ENCODE results near the gene C9orf72.
A peak's percentile ranks its signal among the peaks of the same experiment; 100 is the strongest.

Gene C9orf72

DNA sequence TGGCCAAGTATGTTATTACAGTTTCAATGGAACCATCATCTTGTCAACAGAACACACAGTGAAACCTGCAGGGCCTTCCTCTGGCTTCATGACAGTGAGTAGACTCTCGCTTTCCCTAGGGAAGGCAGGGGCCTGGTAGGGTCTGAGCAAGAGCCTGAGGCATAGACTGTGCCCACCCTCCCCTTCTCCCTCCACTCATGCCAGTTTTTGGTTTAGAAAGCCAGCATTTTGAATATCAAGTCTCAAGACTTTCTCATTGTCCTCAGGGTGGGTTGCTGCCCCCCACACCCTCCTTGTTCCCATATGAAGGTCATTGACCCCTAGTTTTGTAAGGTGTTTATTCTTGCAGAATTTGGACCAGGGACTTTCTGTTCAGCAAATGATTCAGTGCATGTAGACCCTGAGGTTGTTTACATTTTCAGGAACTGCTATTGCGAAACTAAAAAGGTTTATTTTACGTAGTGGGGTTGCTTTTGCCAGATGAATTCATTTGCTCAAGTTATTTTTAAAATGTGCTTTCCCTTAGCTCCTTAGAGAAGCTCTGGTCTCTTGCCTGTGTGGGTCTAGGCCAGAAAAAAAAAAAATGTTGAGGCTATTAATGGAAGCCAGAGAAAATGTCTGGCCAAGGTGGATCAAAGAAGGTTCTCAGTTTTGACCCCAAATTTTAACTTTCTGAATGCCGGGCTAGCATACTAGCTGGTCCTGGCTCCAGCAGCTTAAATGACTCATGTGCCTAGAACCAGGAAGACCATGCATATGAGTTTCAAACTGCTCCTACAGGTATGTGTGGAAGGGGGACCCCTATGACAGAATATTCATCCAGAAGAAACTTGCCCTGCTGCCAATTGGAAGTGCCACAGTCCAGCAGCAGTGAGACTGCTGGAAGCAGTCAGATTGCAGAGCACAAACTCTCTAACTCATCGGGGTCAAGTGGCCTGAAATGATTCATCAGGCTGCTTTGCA is 33.5 kb downstream of the C9orf72 start:
- DNase-seq: peak in 7 of 51 donors; percentile 9 to 66 (median 28)

DNA sequence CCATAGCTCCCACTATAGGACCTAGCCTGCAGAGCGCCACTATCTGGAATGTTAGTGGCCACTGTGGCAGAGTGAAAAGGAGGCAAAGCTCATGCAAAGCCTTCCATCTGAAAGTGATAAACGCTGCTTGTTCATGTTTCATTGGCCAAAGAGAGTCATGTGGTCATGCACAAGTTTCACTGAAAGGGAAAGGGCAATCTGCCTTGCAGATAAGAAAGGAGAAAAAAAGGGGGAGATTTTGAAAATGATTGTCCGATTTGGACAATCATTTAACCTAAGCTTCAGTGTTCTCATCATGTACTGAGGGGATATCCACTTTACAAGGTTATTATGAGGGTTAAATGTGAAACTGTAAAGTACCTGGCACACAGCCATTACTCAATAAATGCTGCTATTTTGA is 34.6 kb downstream of the C9orf72 start:
- no peak for DNase-seq

DNA sequence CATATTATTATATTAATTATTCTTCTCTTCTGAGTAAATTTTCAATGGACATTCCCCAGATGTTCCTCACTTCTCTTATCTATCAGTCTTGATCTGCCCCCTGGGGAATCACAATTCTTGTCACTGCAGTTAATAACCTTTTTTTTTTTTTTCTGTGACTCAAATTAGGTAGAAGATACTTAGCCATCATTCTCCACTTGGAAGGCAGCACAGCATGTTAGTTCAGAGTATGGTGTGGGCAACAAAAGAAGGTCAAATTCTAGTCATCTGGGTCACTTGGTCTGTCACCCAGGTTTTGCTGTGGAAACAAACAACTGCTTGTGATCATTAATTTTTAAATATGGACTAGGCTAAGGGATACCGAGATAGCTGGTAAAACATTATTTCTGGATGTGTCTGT is 35.5 kb downstream of the C9orf72 start:
- DNase-seq: no peak

DNA sequence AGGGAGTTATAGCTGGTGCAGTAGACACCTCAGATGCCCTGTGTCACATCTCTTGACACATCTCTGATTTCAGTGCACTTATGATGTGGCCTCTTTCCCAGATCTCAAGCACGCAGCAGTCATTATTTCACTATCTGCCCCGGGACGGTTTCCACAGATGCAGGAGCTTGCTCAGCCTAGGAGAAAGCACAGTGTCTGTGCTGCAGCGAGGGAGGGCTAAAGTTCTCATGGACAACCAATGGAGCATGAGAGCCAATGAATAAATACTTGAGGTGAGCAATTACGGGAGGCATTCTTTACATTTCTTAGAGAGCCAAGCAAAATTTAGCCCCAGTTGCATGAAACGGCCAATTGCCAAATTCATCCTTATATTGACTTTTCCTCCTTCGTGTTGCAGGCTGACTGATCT is 36.2 kb downstream of the C9orf72 start:
- DNase-seq: no peak

DNA sequence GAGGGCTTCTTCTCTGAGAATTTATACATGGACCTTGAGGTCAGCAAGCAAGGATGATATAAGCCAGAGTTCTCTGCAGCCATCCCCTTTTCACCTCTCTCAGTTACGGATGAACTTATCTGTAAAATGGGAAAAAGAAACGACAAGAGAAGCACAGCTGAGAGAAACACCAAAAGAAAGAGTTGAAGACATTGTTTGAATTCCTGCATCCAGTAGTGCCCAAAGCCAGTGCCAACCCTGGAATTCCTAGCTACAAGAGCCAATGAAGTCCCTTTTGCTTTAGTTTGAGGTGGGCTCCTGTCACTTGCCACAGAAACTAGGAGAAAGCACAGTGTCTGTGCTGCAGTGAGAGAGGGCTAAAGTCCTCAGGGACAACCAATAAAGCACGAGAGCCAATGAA is 37.1 kb downstream of the C9orf72 start:
- DNase-seq: no peak

DNA sequence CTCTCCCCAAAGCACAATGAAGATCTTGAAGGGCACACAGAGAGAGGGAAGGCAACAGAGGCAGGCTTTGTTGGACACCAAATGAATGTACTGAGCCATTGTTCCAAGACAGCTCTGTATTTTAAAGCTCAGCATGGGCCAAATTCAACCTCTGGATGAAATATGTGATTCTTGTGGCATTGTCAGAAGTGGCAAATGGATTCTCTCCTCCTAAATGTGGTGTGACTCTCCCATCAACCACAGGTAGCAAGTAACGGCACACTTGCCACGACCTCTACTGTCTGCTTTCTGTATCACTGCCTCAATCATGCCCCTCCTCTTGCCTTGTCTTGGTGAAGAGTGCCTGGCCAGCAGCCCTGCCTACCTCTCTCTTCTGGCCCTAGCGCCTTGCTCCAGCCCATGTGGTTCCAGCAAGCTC is 37.6 kb downstream of the C9orf72 start:
- peak in 25 of 51 donors; percentile 9 to 89 (median 31) for DNase-seq

DNA sequence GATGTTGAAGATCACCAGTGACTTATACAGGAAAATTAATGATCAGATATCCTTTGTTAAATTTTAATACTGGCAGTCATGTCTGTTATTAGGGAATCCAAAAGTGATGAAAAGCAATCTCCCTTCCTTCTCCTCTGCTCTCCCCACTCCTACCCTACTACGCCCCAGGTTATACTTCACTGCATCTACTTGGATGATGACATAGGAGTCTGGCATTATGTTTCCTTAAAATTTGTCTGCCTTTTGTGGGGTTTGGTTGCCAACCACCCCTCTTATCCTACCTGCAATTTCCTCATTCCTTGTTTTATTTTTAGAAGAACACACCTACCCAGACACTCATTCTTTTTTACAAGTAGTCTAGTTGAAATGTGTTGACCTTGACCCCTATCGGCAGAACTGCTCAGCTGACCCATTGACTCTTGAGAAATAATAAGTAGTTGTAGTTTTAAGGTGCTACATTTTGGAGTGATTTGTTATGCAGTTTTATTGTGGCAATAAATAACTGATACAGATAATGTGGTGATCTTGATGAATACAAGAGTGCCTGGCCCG is 38.5 kb downstream of the C9orf72 start:
- DNase-seq: no peak

DNA sequence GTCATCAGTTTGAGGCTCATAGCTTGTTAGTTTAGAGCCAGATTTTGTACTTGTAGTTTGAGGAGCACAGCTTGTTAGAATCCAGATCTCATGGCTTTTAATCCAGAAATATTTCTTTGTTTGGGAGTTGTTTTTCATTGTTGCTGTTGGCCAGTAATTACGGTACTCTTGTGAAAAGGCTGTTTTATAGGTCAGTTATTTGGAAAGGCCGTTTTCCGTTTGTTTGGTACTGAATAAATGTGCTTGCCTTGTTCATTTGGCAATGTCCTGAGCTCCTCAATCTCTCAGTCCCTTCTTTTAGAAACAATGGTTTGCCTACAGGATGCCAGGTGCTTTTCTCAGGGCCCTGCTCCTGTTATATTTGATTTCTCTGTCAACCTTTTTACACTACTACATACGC is 39.1 kb downstream of the C9orf72 start:
- DNase-seq: peak in 3 of 51 donors; percentile 4 to 55 (median 46)

DNA sequence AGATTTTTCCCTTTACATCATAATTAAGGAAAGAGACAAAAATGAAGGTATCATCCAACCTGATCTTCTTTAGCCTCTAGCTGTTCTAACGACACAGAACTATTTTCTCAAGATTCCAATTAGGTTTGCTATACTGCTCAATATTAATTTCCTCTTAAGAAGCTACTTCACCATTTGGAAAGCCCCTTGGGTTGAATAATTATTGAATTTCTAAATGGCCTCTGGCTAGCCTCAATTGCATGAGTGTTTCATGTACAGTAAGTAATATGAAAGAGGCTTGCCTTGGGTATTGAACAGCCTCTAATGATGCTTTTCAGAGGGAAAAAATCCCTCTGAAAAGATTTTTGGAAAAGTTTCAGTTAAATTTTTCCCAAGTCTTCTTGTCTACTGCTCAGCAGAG is 40.0 kb downstream of the C9orf72 start:
- DNase-seq: no peak

DNA sequence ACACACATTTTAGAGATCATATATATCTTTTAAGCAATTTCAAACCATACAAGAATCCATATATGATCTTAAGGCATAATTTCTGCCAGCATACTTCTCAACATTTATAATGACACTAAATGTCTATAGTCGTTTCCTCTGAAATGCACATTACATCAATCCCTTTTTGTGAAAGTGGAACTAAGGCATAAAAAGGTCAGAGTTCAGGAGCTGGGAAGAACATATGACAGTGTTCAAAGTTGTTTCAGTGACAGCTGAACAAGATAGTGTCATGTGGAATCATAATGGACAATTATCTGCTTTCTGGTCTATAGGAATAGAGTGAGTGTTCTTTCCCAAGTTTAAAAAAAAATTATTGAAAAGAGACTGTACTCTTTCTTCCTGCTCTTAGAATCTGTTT is 41.2 kb downstream of the C9orf72 start:
- DNase-seq: no peak

DNA sequence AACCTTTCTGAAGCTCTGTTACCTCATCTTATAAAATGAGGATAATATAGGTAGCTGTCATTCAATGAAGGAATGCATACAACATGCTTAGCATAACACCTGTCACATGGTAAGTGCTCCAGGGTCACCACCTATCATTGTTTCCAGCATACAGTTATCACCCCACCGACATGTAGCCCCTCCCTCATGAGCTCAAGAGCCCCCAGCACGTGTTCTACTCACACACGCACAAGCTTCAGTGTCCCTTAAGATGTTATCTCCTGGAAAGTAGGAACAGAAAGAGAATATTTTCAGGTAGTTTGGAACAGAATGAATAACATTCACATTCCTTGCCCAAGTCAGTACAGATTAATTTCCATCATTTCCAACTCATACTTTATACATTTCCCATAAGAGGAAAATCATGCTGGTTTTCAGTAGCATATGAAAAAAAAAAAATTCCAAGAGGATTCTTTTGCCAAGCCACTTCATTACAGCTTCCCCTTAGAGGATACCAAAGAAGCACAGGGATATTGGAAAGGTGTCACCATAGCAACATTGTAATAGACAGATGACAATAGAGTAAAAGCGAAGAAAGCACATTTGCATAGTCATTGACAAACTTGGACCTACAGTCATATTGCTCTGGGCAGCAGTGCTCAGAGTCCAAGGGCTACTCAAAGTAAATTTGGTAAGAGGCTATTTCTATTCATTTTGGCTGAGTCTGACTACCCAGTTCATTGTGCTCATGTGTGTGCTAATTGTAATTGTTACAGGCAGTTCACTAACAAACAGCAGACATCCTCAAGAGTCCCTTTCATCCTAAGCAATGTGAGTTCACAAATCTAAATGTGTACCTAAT is 42.1 kb downstream of the C9orf72 start:
- no peak for DNase-seq

DNA sequence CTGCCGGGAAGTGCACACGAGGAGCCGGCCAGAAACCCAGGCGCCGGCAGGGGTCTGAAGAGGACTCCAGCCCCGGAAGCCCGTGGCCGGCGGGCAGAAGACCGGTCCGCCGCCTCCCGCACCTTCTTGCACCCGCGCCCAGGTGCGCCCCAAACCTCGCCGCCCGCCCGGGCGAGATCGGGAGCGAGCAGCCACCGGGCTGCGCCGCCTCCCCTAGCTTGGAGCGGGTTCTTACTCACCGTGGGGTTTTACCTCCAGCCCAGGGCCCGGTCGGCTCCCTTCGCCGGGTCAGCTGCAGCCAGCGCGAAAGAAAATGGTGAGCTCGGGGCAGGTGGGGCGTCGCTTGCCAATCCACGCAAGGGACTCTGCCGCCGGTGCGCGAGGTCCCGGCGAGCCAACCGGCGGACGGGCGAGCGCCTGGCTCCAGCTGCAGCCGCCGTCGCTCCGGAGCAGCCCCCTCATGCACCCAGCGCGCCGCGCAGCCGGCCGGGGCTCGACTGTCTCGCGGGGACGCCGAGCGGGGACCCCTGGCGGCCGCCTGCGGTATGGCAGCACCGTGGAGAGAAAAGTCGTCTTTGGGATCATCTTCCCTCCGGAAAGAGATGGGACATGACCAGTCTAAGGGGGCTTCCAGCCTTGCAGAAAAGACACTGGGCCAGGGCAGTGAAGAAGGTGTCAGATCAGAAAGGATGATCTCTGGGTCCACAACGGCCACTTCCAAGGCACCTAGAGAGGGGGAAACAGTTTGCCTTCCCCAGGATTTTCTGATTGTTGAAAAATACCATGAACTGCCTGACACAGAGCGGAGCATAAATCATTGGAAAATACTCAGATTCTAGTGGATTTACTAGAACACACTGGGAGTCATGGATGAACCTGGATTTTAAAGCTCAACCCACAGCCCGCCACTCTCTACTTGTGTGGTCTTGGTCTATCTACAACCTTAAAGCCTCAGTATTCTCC is 43.7 kb downstream of the C9orf72 start, which contains the start of gene MOB3B:
TSS of gene MOB3B (minus strand) at position 499 of the 963 bp plus-strand sequence. CDS start 74,264 bp downstream, outside the sequence.
- DNase-seq: peak; percentile 24 to 95 (median 79)

DNA sequence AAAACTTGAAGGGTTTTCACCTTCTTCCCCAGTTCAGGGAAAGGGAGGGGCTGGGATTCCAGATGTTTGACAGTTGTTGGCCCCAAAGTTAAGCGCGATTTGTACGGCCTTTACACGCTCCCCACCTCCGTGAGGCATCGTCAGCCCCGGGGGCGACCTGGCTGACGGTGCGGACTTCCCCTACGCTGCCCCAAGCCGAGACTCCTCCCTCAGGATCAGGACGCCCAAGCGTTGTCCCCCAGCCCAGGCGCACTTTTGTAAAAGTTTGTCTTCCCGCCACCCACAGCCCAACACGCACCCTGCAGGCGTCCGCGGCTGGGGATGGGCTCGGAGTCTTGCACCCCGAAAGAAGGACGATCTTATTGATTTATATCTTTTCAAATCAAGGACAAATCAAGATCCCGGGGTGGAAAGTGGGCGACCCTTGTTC is 44.4 kb downstream of the C9orf72 start:
- peak in 36 of 51 donors; percentile 1 to 73 (median 41) for DNase-seq

DNA sequence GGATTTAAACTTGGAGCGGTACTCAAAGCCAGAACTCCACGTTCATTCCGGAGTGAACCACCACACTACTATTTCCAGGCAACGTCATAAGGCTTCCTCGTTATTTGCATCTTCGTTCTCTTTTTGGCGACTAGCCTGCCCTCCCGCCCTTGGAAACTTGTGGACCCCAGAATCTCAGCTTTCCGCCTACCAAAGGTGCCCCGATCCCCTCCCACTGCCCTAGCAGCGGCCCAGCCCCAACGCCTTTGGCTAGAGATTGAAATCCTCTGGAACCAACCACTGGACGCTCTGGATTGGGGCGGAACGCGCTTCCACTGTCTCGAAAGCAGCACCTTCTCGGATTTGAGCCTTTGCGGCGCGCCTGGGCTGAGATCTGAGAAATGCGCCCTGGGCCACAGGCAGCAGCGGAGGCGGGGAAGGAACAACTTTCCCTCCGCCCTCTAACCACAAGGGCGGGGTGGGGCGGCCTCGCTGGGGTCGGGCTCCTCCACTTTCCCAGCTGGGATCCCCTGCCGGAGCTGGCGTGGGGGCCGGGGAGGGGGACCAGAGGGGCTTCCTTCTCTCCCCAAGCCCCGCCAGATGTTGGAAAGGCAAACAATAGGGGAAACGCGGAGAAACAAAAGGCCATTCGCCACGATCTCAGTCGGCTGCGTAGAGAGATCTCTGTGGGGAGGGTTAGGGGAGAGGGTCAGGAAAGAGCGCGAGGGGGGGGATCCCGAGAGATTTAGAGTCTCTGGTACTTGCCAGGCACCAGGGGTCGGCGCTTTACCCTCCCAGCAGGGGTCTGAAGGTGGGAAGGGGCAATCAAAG is 45.0 kb downstream of the C9orf72 start:
- DNase-seq: peak in 47 of 51 donors; percentile 28 to 84 (median 59)

DNA sequence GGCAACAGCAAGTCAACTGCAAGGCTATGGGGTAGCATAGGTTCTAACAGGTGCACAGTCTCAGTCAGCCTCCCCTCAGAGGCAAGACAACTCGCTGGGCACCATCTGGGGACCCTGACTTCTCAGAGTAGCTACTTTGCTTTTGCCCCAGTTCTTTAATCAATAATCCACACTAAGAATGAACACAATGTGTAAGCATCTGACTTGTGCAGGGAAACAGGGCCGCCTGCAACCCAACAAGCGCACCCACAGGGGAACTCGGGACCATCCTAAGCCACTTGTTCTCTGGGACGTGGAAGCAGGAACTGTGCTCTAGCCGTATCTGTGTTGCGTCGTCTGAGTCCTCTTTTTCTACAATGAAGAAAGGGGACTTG is 45.6 kb downstream of the C9orf72 start:
- peak in 9 of 51 donors; percentile 18 to 80 (median 44) for DNase-seq

DNA sequence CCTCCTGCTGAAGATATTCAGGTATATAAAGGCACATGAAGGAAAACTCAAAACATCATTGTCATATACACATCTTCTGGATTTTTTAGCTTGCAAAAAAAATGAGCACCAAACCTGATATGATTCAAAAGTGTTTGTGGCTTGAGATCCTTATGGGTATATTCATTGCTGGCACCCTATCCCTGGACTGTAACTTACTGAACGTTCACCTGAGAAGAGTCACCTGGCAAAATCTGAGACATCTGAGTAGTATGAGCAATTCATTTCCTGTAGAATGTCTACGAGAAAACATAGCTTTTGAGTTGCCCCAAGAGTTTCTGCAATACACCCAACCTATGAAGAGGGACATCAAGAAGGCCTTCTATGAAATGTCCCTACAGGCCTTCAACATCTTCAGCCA is 49.0 kb downstream of the C9orf72 start, which contains the start of gene IFNK:
TSS of gene IFNK (plus strand) at position 55 of the 400 bp plus-strand sequence. CDS start at position 102, 47 bp downstream.
- DNase-seq: no peak

DNA sequence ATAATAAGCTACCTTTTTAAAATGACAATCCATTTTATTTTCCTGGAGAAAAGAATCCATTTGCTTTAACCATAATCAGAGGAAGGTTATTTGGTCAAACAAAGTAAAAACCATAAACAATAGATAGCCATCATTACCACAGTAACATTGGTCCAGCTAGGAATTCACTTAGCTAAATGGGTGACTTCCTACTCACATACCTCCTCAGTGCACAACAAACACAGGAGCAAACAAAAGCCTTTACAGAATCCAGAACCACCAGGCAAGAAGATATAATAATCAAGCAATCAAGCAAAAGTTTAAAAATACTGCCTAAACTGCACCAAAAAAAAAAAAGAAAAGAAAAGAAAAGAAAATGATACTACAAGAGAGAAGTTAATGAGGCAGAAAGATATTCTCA is 50.1 kb downstream of the C9orf72 start:
- DNase-seq: no peak

DNA sequence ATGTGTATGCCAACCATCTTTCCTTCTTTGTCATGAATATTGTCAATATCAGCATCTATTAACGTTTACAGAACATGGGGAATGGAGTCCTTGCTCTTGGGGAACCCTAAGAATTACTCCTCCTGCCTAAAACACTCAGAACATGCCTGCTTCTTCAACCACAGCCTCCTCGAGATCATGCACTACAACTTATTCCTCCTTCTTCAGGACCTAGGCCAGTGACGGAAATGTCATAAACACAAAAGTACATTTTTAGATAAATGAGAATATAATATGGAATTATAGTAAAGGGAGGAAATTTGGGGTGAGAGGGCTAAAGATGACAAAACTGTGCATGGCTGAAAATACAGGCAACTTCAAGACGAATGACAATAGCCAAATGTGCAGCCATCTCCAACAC is 52.3 kb downstream of the C9orf72 start:
- DNase-seq: no peak

Data from hypothalamus (tissue), 51 donors.